GM19372 (cell line): ENCODE measurements around the gene ARIH1.

Source experiments
- ATAC-seq: cut with Tn5 transposase; IDR thresholded peaks from one replicate; pipeline ENCODE4 v1.9.1; 2021; ENCODE audit warnings: mild to moderate bottlenecking, low read depth, moderate library complexity; ENCODE audit not compliant: unreplicated experiment

Gene ARIH1

DNA sequence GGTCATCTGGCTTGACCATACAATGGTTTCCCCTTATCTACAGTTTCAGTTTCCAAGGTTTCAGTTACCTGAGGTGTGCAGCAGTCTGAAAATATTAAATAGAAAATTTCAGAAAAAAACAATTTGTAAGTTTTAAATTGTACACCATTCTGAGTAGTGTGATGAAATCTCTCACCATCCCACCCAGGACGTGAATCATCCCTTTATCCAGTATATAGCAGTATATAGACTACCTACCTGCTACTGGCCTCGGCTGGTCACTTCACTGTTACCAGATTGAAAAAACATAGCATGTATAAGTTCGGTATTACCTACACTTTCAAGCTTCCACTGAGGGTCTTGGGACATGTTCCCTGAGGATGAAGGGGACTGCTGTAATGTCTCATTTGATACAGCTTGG is 12.0 kb downstream of the ARIH1 start:
- ATAC-seq, result no peak

DNA sequence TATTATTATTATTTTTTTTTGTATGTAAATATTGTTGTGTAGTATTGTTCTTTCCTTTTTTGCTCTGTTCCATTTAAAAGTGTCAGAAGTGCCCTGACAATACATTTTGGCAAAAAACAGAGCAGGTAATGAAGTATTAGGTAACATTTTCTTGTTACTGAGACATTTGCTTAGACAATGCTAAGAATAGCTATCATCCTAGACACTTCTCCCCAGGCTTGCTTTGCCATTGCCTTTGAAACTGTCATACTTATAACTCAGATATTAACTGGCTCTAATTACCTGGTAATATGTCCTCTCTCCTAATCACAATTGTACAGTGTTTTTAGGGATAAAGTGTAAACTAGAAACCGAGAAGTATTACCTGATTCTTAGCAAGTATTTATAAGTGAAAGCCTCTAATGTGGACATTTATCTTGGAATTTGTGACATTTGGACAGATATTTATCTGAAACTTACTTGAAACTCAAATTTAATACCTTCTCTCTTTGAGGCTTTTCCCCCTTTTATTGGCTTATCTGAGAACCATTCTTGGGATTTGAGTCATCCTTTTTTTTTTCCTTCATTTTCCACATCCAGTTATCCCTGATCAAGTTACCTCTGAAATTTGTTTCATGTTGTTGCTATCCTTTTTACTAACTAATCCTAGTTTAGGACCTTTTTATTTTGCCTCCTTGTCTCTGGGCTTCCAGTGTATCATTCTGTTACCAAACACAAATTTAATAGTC is 13.1 kb downstream of the ARIH1 start:
- ATAC-seq, result no peak

DNA sequence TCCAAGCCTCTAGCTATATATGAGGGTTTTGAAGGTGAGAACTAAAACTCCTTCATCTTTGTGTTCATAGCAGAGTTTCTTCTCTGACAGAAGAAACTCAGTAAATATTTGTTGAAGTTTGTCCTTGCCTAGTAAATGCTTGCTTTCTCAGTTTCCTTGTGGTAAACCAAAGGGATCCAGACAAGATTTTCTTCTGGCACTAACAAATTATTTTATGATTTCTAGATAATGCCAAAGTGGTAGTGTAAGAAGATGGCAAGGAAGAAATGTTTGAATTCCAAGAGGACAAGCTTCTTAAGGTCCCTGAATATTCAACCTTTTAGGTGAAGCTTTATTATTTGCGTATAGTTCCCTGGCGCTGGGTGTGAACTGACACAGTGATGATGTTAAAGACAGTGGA is 14.4 kb downstream of the ARIH1 start:
- no peak for ATAC-seq

DNA sequence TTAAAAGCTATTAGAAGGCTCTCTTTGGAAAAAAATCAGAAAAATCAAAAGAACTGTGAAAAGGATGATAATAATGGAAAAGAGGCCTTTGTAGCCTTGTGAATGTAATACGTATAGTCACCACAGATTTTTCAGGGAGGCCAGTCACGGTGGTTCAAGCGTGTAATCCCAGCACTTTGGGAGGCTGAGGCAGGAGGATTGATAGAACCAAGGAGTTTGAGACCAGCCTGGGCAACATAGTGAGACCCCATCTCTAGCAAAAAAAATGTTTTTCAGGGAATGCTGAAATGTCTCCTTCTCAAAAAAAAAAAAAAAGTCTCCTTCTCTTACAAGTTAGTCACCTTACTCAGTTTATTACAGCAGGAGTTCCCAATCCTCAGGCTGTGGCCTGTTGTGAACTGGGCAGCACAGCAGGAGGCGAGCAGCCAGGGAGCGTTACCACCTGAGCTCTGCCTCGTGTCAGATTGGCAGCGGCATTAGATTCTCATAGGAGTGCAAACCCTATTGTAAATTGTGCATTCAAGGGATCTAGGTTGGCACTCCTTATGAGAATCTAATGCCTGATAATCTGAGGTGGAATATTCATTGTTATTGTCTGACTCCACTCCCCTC is 15.9 kb downstream of the ARIH1 start:
- ATAC-seq, result no peak

DNA sequence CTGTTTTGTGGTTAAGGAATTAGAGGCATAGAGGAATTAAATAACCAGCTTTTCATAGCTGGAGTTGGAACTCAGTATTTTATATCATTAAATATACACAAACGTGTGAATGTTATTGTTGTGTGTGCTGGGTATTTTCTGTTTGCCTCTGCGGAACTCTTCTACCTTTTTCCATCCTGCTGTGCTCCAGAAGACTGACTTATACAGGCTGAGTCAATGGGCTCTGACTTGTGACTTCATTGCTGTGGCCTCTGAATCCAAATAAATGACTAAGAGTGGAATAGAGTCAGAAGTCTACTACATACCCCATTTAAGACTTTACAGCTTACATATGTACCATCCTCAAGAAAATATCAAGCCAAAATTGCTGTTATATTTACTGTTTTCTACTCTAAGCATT is 17.6 kb downstream of the ARIH1 start:
- no peak for ATAC-seq

DNA sequence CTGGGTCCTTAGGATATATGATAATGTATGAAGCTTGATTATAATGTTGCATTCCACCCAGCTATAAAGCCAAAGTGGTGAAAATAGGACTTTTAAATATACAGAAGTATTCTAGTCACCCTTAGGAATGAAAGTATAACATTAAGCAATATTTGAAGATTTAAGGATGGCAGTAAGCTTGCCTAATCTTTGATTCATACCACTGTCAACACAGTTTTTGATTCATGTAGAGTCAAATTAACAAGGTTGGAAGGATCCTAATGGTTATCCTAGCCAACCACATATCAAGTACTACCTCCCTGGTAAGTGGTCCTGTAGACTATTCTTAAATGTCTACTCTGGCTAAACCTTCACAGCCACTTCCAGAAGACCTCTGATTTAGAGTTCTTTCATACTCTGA is 18.6 kb downstream of the ARIH1 start:
- no peak for ATAC-seq

DNA sequence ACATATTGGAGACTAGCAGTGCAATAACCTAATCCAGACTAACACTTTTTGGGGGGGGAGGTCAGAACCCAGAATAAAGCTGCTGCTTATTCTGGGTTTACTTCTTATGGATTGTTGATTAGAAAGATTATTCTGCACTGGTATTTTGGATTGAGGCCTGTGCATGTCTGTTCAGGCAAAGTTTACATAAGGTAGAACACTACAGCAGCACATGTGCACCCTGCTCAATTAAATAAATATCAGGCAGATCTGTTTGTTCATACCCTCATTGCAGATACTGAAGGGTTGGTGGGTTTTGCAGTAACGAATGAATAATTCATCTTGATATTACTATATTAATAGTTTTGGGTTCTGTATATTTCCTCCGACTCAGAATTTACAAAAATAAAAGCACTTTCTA is 19.1 kb downstream of the ARIH1 start:
- ATAC-seq, result no peak

DNA sequence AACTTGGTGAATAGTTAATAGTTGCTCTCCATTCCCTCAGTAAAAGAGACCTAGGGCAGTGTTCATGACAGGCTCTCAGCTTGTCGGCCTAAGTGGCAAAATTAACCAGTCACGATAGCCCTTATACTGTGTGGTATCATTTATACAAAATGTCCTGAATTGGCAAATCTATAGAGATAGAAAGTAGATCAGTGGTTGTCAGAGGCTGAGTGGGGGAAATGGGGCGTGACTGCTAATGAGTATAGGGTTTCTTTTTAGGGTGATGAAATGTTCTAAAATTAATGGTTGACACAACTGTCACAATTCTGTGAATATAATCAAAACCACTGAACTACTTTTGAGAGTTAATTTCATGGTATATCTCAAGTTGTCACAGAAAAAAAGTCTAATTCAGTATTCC is 20.9 kb downstream of the ARIH1 start:
- no peak for ATAC-seq

DNA sequence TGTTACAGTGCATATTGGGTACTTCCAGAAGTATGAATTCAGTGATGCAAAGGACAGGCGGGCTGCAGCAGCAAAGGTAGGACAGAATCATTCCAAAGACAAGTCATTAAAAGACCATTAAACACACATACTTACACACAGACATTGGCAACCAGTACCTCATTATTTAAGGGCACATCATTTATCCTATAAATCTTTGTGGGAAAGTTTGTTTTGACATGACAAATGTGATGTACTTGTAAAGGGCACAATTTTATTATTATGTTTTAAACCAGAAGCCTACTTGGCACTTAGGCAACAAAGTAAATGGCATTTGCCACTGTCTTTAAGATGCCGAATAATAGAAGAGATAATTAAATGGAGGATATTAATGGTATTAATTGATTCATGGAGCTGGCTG is 22.7 kb downstream of the ARIH1 start:
- ATAC-seq, result no peak

DNA sequence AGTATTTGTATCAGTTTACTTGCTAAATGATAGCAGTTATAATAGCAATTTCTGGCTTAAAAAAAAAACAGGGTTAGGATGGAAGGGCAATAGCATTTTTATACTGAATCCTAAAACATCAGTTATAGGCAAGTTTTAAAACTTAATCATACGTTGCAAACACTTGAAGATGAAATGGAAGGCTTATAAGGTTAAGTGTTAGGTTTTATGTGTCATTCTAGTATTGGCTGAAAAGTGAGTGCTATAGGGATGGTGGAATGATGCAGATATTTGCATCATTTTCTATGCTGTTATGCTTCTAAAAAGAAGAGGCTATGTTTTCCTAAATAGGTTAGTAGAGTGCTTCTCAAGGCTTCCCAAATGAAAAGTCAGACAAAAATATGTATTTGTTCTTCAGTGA is 23.3 kb downstream of the ARIH1 start:
- no peak for ATAC-seq

DNA sequence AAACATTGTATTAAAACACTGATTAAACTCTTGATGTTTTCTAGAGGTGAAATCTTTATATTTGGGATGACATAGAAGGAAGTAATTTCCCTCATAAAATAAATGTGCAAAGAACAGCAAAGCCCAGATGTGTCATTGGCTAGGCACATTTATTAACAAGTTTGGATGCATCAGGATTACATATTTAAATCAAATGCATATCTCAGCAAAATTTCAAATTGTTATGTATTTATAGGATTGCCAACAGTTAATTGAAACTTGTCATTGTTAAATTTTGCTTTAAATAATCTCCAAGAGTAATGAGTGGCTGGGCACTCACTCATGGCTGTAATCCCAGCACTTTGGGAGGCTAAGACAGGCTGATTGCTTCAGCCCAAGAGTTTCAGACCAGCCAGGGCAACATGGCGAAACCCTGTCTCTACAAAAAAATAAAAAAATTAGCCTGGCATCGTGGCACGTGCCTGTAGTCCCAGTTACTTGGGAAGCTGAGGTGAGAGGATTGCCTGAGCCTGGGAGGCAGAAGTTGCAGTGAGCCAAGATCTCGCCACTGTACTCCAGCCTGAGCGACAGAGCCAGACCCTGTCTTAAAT is 28.2 kb downstream of the ARIH1 start:
- no peak for ATAC-seq

DNA sequence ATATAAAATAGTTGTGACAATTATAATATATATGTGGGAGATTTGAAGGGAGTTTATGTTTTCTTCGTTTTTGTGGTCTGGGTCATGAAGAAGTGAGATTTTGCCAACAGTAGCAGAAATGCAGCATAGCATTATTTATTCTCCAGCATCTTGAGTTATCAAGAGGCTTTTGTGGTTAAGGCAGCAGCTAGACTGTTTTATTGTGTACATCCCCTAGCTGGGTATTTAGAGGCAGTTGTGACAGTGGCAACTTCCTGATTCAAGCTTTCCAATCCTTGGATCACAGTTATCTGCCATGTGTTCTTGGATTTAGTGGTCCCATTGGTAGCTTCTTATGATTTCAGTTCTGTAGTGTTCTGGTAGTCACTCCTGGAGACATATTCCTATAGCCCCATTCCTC is 29.0 kb downstream of the ARIH1 start:
- ATAC-seq, result no peak

DNA sequence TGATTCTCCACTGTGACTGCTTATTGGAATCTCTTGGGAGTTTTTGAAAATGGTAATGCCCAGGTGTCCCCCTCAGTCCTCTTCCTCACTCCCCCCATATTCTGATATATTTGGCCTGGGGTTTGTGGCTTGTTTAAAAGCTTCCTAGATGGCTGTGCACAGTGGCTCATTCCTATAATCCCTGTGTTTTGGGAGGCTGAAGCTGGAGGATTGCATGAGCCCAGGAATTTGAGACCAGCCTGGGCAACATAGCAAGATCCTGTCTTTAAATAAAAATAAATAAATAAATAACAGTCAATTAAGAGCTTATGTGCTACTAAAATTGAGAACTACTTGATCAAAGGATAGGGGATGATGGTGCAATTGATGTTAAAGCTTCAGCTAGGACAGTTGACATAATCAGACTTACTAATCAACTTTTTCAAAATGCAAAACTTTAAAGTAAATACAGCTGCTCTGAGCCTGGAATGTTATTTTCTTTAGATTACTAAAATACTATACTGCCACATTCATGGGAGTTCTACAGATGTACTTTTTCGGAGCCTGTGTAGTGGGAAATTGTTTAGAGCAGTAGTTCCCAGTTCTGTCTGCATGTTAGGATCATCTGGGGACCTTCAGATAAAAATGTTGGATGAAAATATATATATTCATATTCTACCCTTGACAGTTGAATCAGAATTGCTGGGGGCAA is 33.4 kb downstream of the ARIH1 start:
- ATAC-seq, result no peak

DNA sequence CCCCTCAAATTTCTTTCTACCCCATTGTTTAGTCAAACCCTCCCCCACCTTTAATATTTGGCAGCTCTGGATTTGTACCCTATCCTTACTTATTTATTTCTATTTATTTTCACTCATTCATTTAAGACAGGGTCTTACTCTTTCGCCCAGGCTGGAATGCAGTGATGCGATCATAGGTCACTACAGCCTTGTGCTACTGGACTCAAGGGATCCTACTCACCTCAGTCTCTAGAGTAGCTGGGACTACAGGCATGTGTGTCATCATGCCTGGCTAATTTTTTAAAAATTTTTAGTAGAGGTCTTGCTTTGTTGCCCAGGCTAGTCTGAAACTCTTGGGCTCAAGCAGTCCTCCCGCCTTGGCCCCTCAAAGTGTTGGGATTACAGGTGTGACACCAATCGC is 35.4 kb downstream of the ARIH1 start:
- ATAC-seq, result no peak

DNA sequence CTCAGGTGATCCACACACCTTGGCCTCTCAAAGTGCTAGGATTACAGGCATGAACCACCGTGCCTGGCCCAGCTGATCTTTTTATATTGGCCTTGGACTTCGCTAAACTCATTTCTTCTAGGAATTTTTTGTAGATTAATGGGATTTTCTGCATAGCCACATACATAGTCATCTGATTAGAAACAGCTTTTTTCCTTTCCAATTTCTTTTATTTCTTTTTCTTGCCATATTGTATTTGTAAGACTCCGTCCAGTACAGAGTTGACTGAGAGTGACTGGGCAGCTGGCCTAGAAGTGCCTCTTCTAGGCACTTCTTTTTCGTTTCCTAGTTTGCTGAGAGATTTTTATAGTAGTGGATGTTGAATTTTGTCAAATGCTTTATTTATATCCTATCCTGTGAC is 37.4 kb downstream of the ARIH1 start:
- ATAC-seq, result no peak

DNA sequence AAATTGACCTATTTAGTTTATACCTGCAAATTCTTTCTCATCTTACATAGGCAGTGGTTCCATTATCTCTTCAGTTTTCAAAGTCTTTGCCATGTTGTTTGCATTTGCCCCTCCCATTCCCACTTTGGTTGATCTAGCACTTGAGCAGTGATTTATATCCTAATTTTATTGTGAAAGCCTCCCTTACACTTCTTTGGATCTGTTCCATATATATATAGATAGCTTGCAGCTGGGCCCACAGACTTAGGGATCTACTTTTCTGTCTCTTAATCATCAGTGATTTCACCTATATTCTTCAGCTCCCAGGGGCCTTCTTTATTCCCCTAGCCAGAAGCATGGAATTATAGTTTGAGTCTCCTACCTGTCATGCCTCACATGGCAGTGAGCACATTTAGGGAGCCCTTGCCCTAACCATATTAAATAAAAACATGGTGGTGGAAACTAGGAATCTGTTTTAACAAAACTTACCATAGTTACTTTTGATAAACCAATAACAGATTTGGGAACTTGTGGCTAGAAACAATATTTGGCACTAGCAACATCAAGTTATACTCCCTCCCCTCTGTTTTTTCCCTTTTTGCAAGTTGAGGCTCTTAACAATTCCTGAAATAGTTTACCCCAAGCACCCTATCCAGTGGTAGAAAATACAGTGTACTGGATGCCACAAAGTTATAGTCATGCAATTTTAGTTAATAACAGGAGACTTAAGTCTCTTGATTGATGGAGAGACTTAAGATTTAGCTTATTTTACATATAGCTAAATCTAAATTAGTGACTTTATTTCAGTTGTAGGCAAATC is 41.7 kb downstream of the ARIH1 start:
- ATAC-seq, result no peak

DNA sequence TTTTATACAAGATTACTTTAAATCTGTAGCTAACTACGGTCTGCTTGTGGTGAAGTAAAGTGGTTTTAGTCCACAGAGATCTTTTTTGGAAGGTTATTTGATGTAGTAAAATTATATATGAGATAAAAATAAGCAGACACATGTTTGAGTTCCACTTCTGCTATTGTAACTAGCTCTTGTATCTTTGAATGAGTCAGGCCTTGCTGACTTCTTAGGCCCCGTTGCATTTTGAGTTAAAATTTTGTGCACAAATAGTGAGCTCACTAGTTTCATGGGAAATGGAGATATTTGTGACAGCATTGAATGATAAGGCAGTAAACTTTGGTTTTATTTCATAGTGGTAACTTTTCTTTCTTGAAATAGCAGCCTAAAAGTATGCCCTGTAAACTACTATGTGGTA is 42.6 kb downstream of the ARIH1 start:
- ATAC-seq, result no peak

DNA sequence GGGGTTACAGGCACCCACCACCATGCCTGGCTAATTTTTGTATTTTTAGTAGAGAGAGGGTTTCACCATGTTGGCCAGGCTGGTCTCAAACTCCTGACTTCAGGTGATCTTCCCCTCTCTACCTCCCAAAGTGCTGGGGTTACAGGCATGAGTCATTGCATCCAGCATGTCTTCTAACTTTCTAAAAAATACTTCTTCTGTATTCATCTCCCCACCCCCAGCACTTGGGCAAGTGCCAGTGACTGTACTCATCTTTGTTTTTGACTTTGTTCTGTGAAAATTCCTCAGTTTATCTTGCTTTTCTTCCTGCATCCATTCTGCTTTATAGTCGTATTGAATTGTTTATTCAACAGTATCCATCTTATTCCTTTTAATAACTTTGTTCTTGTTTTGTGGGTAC is 47.6 kb downstream of the ARIH1 start:
- ATAC-seq, result no peak

DNA sequence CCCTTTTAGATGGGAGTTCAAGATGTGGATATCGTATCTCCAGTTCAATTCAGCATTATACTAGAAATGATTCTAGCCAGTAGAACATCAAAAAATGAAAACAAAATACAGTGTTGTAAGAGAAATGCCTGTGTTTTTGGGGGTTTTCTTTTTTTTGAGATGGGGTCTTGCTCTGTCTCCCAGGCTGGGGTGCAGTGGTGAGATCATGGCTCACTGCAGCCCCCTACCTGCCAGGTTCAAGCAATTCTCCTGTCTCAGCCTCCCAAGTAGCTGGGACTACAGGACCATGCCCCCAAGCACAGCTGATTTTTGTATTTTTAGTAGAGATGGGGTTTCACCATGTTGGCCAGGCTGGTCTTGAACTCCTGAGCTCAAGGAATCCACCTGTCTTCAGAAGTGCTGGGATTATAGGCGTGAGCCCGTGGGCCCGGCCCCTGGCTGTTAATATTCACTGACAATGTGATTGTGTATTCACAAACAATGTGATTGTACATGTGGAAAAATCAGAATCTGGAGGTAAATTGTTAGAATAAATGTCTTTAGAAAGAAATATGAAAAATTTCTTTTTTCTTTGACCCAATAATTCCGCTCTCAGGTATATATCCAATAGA is 59.0 kb downstream of the ARIH1 start:
- ATAC-seq, result no peak

DNA sequence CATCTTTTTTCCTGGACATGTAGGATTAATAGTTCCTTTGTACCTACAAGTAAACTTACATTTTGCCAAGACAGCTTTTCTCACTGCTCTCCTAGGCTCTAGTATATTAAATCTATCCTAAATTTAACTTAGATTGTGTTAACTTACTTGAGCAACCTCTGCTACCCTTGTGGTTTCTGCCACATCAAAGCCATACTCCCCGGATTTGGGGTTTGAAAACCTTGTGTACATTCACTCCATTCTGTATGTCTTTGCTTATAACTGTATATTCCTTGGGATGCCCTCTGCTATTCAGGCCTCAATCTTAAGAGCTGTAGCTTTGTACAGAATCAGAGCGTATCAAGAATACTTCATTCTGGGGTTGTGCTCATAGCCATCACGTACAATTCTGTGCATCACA is 60.4 kb downstream of the ARIH1 start:
- no peak for ATAC-seq
